ENCODE results near the gene ZNRF2. TPM values are rescaled to one million over a fixed set of nuclear protein-coding genes. Genes with fewer than 3 reads are reported as not detected.

The ZNRF2 gene
- total and polyA plus RNA-seq, 2 donors from 2014 or later: 16.2 to 32.2 TPM

- DNase-seq: no peak
- Histone ChIP-seq H3K27ac (ENCODE audit: low read depth in 2 of 2, low read length in 2 of 2) (no peak overlapping the region), H3K36me3 (ENCODE audit: control insufficient read depth in 2 of 3, insufficient read depth in 3 of 3, low read length in 3 of 3) (no peaks in the 10 kb centered on the region), H3K4me1 (ENCODE audit: control insufficient read depth in 2 of 3, insufficient read depth in 2 of 3, low read depth in 1 of 3, low read length in 3 of 3) (no peaks in the 10 kb centered on the region), H3K4me3 (ENCODE audit: low read length in 3 of 3) (no peak overlapping the region), H3K9me3 (ENCODE audit: control insufficient read depth in 2 of 3, insufficient read depth in 1 of 3, low read length in 3 of 3) (no peaks in the 10 kb centered on the region), H3K9ac (ENCODE audit: low read length in 3 of 3) (no peak overlapping the region), H3K27me3 (ENCODE audit: control insufficient read depth, insufficient read depth, low read length) (no peaks in the 10 kb centered on the region)
- no peak for FAIRE-seq
- TF ChIP-seq CTCF (IDR thresholded peaks at IDR 0.05; ENCODE audit: borderline replicate concordance, extremely low read depth, insufficient read depth): no peak
- intact Hi-C loops (cut with DNase I): no loop called here
Observed at GRCh38 chr7:30335763-30336487, 51.5 kb downstream of the ZNRF2 start.

DNA sequence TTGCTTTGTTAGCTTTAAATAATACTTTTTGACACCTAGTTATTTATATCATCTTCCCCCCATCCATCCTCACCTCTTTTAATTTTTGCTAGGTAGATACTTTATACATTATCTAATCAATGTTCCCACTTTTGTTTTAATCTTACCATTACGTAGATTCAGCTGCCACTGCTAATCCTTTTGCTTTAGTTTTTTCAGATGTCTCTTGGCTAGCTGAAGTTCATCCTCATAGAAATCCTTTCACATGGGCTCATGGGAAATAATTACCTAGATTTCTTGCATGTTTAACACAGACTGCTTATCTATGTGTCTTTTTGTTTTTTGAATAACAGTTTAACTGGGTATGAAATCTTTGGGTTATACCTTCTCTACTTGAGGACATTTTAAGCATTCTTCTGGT, 60.1 kb downstream of the ZNRF2 start:
- H3K27ac ChIP-seq (ENCODE audit: low read depth in 2 of 2, low read length in 2 of 2): no peak overlapping the region
- H3K27me3 ChIP-seq (ENCODE audit: control insufficient read depth, insufficient read depth, low read length): no peaks in the 10 kb centered on the region
- H3K36me3 ChIP-seq (ENCODE audit: control insufficient read depth in 2 of 3, insufficient read depth in 3 of 3, low read length in 3 of 3): no peaks in the 10 kb centered on the region
- no peak overlapping the region for H3K9ac ChIP-seq (ENCODE audit: low read length in 3 of 3)
- FAIRE-seq (no peak), DNase-seq (no peak)
- no peak for TF ChIP-seq CTCF (IDR thresholded peaks at IDR 0.05; ENCODE audit: borderline replicate concordance, extremely low read depth, insufficient read depth)
- no peak overlapping the region for H3K4me3 ChIP-seq (ENCODE audit: low read length in 3 of 3)
- peaks cover 0 to 5% (median 3%) of the 10 kb centered on the region in 3 donors for H3K4me1 ChIP-seq (ENCODE audit: control insufficient read depth in 2 of 3, insufficient read depth in 2 of 3, low read depth in 1 of 3, low read length in 3 of 3)
- intact Hi-C loops (cut with DNase I): no loop called here
- H3K9me3 ChIP-seq (ENCODE audit: control insufficient read depth in 2 of 3, insufficient read depth in 1 of 3, low read length in 3 of 3): no peaks in the 10 kb centered on the region

- intact Hi-C loops (cut with DNase I): no loop called here
- no peak overlapping the region for H3K27ac ChIP-seq (ENCODE audit: low read depth in 2 of 2, low read length in 2 of 2)
- TF ChIP-seq CTCF (IDR thresholded peaks at IDR 0.05; ENCODE audit: borderline replicate concordance, extremely low read depth, insufficient read depth): no peak
- no peaks in the 10 kb centered on the region for H3K9me3 ChIP-seq (ENCODE audit: control insufficient read depth in 2 of 3, insufficient read depth in 1 of 3, low read length in 3 of 3)
- no peaks in the 10 kb centered on the region for H3K36me3 ChIP-seq (ENCODE audit: control insufficient read depth in 2 of 3, insufficient read depth in 3 of 3, low read length in 3 of 3)
- peaks cover 0 to 5% (median 3%) of the 10 kb centered on the region in 3 donors for H3K4me1 ChIP-seq (ENCODE audit: control insufficient read depth in 2 of 3, insufficient read depth in 2 of 3, low read depth in 1 of 3, low read length in 3 of 3)
- no peaks in the 10 kb centered on the region for H3K27me3 ChIP-seq (ENCODE audit: control insufficient read depth, insufficient read depth, low read length)
- no peak overlapping the region for H3K4me3 ChIP-seq (ENCODE audit: low read length in 3 of 3)
- H3K9ac ChIP-seq (ENCODE audit: low read length in 3 of 3): no peak overlapping the region
- no peak for DNase-seq
- no peak for FAIRE-seq
Observed at GRCh38 chr7:30347226-30348082, 63.1 kb downstream of the ZNRF2 start.

Data from kidney (tissue), 14 donors.